Glutamatergic neuron (in vitro differentiated cells): Measurements from ENCODE around the gene GNPAT. TPM values are rescaled to one million over a fixed set of nuclear protein-coding genes. Genes with fewer than 3 reads are reported as not detected.

Experiments used
- DNase-seq: peaks from one replicate; pipeline ENCODE4 v3.0.0; 2022
- H3K27ac Mint-ChIP-seq: one replicate; pipeline ENCODE4 v1.8.0; 2020; ENCODE audit warnings: mild to moderate bottlenecking, mixed read lengths, inconsistent platforms; ENCODE audit not compliant: unreplicated experiment
- H3K27me3 Mint-ChIP-seq: one replicate; pipeline ENCODE4 v1.8.0; 2020; ENCODE audit warnings: mild to moderate bottlenecking, moderate library complexity, mixed read lengths, inconsistent platforms; ENCODE audit not compliant: unreplicated experiment
- H3K36me3 Mint-ChIP-seq: one replicate; pipeline ENCODE4 v1.8.0; 2020; ENCODE audit warnings: mild to moderate bottlenecking, mixed read lengths, inconsistent platforms; ENCODE audit not compliant: unreplicated experiment
- H3K4me1 Mint-ChIP-seq: one replicate; pipeline ENCODE4 v1.8.0; 2020; ENCODE audit warnings: mild to moderate bottlenecking, low read depth, mixed read lengths, inconsistent platforms; ENCODE audit not compliant: unreplicated experiment
- H3K4me3 Mint-ChIP-seq: one replicate; pipeline ENCODE4 v1.8.0; 2020; ENCODE audit warnings: mild to moderate bottlenecking, mixed read lengths, inconsistent platforms; ENCODE audit not compliant: unreplicated experiment
- H3K9me3 Mint-ChIP-seq: one replicate; pipeline ENCODE4 v1.8.0; 2020; ENCODE audit warnings: mild to moderate bottlenecking, moderate library complexity, mixed read lengths, inconsistent platforms; ENCODE audit not compliant: unreplicated experiment
- CTCF ChIP-seq: fragments of 200-600 bp; sonication (generic); IDR thresholded peaks from one replicate; pipeline ENCODE4 v1.5.0; 2021; ENCODE audit not compliant: partially characterized antibody, unreplicated experiment
- total RNA-seq: library from RNA; stranded (reverse); fragmentation: NEBNext Ultra II Directional; extraction: Animal tissue kit (Norgen Biotek cat#: 25700); gene quantifications from one replicate; pipeline ENCODE4 v1.2.1, GENCODE V29; 2021; ENCODE audit not compliant: unreplicated experiment

GNPAT gene
- total RNA-seq, 1 donor from 2014 or later = 53.9 TPM

DNA sequence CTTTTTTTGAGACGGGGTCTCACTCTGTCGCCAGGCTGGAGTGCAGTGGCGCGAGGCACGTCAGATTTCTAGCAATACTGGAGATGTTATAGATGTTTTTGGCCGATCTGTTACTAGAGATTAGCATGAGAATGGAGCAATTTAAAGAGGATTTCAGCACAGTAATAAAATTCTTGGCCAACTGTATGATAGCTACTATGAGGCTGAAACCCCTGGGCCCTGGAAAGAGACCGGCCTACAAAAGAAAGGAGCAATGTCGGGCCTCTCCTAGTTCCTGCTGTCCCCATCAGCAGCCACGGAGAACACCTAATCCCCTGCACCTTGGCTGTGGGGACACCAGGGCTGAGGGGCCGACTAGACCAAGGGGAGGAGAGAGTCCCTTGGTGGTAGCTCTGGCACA is 9.5 kb upstream of the GNPAT start:
- no peak for TF ChIP-seq CTCF
- Mint-ChIP-seq H3K9me3 (no peaks in the 10 kb centered on the region), H3K4me1 (no peaks in the 10 kb centered on the region), H3K36me3 (no peaks in the 10 kb centered on the region), H3K27ac (no peak overlapping the region), H3K4me3 (no peak overlapping the region), H3K27me3 (no peaks in the 10 kb centered on the region)
- DNase-seq = no peak

GRCh38 chr1:231232870-231233734 is 7.9 kb upstream of the GNPAT start:
- TF ChIP-seq CTCF = no peak
- H3K4me1 Mint-ChIP-seq = no peaks in the 10 kb centered on the region
- no peak overlapping the region for H3K27ac Mint-ChIP-seq
- no peaks in the 10 kb centered on the region for H3K27me3 Mint-ChIP-seq
- no peak for DNase-seq
- H3K9me3 Mint-ChIP-seq = no peaks in the 10 kb centered on the region
- H3K4me3 Mint-ChIP-seq = no peak overlapping the region
- H3K36me3 Mint-ChIP-seq = no peaks in the 10 kb centered on the region

- H3K9me3 Mint-ChIP-seq = no peaks in the 10 kb centered on the region
- no peak overlapping the region for H3K4me3 Mint-ChIP-seq
- H3K36me3 Mint-ChIP-seq = no peaks in the 10 kb centered on the region
- H3K27me3 Mint-ChIP-seq = no peaks in the 10 kb centered on the region
- no peak for TF ChIP-seq CTCF
- no peaks in the 10 kb centered on the region for H3K4me1 Mint-ChIP-seq
- DNase-seq = no peak
- no peak overlapping the region for H3K27ac Mint-ChIP-seq
Observed at GRCh38 chr1:231233735-231234417, 7.1 kb upstream of the GNPAT start.

- Mint-ChIP-seq H3K36me3 (no peaks in the 10 kb centered on the region), H3K4me1 (no peaks in the 10 kb centered on the region), H3K27ac (no peak overlapping the region), H3K4me3 (no peak overlapping the region), H3K27me3 (no peaks in the 10 kb centered on the region), H3K9me3 (no peaks in the 10 kb centered on the region)
- TF ChIP-seq CTCF = no peak
- no peak for DNase-seq
Observed at GRCh38 chr1:231234506-231234905, 6.5 kb upstream of the GNPAT start.
